B cell (primary cell): Measurements from ENCODE around the gene MTHFD1L.

Experiments used
- CTCF ChIP-seq: fragments of 200-600 bp; IDR thresholded peaks from one replicate; pipeline ENCODE4 v1.8.0; 2022; ENCODE audit warnings: antibody characterized with exemption, mild to moderate bottlenecking
- EZH2 ChIP-seq: IDR thresholded peaks from 2 replicates; pipeline ENCODE4 v1.6.1; 2012; ENCODE audit warnings: borderline replicate concordance, low read depth, mild to moderate bottlenecking, moderate library complexity, low read length; ENCODE audit not compliant: insufficient read depth, poor library complexity, severe bottlenecking

GRCh38 chr6:150949526-150949925, 84.0 kb downstream of the MTHFD1L start:
- no peak for TF ChIP-seq CTCF
- no peak for TF ChIP-seq EZH2
